Inflammatory macrophage (primary cell): ENCODE results near the gene RNF38.
"Not testable (repeated sequence)": the region's sequence is repeated elsewhere in the genome, so short reads cannot be mapped to it uniquely, and the experiment has no call there.

Experiments
- DNase-seq, 2 donors: peaks; one replicate each; pipeline ENCODE4 v3.0.0-alpha.2; 2020 to 2022

RNF38 gene

DNA sequence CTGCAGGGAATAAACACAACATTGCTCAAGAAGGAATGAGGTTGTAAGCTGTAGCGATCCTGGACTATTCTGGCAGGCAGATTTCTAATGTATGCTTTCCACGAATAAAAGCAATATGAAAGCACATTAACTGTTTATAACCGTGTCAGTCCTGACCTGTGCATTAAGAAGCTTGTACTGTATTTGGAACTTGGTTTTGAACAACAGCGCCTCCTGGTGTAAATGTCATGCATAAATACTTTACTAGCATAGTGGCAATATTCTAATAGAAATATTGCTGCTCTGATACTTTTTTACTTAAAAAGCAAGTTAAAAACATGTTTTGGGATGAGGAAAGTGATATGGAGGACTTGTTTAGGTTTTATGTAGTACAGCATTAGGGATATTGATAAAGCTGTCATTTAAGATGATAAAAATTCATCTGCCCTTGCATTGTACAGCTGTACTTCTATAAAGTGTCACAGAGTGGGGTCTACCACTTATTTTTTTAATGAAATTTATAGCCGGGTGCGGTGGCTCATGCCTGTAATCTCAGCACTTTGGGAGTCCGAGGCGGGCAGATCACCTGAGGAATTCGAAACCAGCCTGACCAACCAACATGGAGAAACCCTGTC is 71.2 kb downstream of the RNF38 start:
- peak; percentile 69 to 77 for DNase-seq

- DNase-seq = peak; percentile 44 to 59
Measured at GRCh38 chr9:36325081-36325828, 74.8 kb downstream of the RNF38 start.

GRCh38 chr9:36323926-36324325 is 76.1 kb downstream of the RNF38 start:
- no peak for DNase-seq

DNA sequence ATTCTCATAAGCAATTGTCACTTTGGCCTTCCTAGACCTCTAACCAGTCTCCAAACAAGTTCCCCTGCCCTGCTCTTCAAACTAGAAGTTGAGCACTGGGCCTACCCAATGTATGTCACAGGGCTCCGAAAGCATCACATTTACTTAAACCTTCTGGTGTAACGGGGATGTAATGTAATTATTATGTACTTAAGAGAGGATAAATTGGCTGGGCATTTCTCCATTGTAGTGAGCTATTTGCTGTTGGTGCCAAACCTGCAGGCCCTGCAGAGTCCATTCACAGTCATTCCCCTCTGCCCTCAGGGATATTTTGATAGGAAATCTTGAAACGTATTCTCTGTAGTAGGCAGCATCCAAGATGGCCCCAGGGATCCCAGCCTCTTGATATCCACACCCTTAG is 77.6 kb downstream of the RNF38 start:
- DNase-seq = no peak

- not testable (repeated sequence) for DNase-seq
Measured at GRCh38 chr9:36321903-36322302, 78.2 kb downstream of the RNF38 start.

GRCh38 chr9:36320466-36320865 is 79.6 kb downstream of the RNF38 start:
- DNase-seq = no peak

- DNase-seq = no peak
Measured at GRCh38 chr9:36319806-36320205, 80.3 kb downstream of the RNF38 start.

GRCh38 chr9:36319183-36319582 is 80.9 kb downstream of the RNF38 start:
- no peak for DNase-seq

DNA sequence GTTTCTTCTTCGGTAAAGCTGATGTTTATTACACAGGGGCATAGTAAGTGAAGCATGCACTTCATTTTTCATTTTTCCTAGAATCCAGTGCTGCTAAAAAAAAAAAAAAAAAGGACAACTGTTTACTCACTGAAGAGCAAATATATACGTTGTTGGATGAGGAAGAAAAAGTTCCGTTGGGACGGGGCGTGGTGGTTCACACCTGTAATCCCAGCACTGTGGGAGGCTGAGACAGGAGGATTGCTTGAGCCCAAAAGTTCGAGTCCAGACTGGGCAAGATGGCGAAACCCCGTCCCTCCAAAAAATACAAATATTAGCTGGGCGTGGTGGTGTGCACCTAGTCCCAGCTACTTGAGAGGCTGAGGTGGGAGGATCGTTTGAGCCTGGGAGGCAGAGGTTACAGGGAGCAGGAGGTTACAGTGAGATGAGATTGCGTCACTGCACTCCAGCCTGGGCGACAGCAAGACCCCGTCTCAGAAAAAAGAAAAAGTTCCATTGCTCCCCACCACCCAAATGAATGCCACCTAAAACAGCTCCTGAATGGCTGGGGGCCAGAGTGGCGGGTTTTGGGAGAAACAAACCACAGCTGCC is 81.8 kb downstream of the RNF38 start:
- DNase-seq = no peak

- no peak for DNase-seq
Measured at GRCh38 chr9:36317766-36318165, 82.3 kb downstream of the RNF38 start.

DNA sequence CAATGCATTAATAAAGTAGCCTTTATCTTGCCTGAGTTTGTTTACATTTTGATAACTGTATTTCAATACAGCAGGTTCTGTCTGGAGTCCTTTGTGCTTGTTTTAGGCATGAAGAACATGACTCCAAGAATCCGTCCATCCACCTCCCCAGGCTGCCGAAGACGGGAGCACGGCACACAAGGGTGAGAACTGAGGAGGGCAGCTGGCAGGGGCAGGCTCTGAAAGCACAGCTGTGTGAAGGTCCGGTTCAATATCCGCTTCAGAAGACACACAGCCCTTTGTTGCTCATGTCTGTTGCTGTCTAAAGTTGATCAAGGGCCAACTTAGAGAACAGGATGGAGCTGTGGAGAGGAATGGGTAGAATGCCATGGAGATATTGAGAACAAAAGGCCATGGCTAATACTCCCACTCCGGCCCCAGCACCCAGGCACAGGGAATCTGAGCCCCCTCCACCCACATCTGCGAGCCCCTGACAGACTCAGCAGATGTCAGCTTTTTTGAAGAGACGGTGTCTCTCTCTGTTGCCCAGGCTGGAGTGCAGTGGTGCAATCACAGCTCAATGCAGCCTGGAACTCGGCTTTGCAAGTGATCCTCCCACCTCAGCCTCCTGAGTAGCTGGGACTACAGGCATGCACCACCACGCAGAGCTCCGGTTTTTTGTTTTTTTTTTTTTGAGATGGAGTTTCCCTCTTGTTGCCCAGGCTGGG is 83.3 kb downstream of the RNF38 start:
- DNase-seq = no peak

DNA sequence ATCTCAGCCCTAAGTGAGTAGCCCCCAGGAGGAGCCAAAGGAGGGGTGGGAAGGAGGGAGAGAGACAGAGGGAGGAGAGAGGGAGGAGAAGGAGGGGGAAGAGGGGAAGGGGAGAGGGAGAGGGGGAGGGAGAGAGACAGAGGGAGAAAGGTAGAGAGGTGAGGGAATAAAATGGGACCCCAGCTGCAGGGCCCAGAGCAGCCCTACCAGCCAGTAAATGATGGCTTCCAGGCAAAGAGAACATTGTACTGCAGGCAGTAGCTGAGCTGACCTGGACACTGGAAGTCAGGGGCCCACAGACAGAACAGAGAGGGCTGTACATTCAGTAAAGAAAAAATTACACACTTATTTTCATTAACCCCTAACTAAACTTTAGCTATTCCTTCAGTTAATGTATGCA is 84.0 kb downstream of the RNF38 start:
- DNase-seq = no peak

GRCh38 chr9:36315283-36315682 is 84.8 kb downstream of the RNF38 start:
- no peak for DNase-seq

GRCh38 chr9:36314740-36315139 is 85.3 kb downstream of the RNF38 start:
- DNase-seq = no peak

GRCh38 chr9:36306471-36307306 is 93.4 kb downstream of the RNF38 start:
- no peak for DNase-seq

DNA sequence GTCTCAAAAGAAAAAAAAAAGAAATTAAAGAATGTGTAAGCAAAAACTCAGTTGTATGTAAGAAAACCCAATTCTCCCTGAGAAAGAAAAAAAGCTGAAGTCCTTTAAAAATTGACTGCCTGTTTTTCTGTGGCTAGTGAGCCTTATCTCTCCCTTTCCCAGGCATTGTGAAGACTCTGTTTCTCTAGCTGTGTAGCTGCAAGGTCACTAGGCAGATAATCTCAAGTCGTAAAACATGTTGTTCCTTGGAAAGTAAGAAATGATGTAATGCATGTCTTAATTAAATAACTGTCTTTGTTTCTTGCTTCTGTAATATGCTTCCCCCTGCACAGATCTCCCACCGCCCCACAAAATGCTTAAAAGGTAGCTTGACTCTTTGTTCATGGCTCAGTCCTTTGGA is 95.7 kb downstream of the RNF38 start:
- DNase-seq = not testable (repeated sequence)

- no peak for DNase-seq
Measured at GRCh38 chr9:36301227-36301626, 98.8 kb downstream of the RNF38 start.

GRCh38 chr9:36298566-36298965 is 101.5 kb downstream of the RNF38 start:
- no peak for DNase-seq

DNA sequence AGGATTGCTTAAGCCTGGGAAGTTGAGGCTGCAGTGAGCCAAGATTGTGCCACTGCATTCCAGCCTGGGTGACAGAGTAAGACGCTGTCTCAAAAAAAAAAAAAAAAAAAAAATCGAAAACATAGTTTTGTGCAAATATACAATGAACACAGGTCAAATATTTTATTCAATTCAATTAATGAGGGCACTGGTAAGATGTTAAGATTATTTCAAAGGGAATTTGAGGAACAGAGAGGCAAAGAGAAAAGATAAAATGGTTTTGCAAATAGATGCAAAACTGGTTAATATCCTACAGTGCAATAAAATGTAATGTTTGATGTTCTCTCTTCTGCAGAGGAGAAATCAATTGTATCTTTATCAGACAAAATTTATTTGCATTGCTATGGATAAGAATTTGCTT is 102.3 kb downstream of the RNF38 start:
- no peak for DNase-seq

DNA sequence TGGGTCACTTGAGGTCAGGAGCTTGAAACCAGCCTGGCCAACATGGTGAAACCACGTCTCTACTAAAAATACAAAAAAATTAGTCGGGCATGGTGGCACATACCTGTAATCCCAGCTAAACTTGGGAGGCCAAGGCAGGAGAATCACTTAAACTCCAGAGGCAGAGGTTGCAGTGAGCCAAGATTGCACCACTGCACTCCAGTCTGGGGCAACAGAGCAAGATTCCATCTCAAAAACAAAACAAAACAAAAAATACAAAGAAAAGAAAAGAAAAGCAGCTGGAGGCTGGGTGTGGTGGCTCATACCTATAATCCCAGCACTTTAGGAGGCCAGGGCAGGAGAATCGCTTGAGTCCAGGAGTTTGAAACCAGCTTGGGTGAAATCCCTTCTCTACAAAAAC is 105.1 kb downstream of the RNF38 start:
- DNase-seq = not testable (repeated sequence)

DNA sequence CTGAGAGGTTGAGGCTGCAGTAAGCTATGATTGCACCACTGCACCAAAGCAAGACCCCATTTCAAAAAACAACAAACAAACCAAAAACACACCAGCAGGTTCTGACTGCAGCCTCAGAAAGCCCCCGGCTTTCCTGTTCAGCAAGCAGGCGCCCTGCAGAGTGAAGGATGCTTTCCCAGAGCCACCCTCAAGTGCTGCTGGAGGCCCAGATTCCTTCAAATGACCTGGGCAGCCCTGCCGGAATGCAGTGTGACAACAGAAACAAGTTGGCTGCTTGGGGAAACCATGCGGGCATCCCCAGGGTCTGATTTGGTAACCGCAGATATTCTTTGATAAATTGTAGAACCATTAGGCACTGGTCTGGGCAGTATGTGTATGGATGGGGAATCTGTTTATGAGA is 106.2 kb downstream of the RNF38 start:
- no peak for DNase-seq

DNA sequence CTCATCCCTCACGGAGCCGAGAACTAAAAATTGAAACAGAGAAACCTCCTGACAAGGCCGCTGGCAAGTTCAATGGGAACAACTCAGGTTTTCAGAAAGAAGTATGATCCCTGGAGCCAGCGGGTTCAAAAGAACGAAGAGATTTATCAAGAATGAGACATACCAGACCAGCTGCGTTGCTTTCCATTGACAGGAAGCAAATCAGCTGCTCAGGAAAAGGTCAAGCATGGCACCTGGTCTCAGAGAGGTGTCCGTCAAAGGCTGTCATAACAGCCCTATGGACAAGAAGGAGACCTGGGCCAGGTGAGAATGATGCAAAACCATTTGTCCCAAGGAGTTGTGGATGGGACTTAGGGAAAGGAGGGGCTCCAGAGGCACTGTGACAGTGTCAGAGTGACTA is 106.9 kb downstream of the RNF38 start:
- no peak for DNase-seq

DNA sequence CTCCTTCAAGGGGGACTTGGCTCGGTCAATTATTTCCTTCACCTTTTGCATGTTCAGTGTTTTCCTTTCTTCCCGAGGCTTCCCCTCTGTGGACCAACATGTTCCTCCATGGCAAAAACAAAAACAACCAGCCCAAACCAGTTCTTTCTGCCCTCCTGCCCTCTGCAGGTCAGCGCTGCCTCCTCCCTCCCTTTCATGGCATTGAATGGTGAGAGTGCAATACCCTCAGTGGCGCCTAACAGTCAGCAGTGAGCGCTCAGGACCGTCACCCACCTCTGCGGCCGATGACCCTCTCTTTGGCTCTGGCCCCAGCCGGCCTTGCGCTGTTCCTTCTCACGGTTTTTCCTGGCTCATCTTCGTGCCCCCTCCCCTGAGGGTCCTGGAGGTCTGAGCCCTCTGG is 107.4 kb downstream of the RNF38 start:
- no peak for DNase-seq
